HepG2 (cell line): ENCODE results near the gene MYH7B. TPM values are rescaled to one million over a fixed set of nuclear protein-coding genes. Genes with fewer than 3 reads are reported as not detected.

ENCODE experiments used
- AHR ChIP-seq: IDR thresholded peaks from 2 replicates; pipeline ENCODE4 v1.6.1; 2018; ENCODE audit warnings: missing genetic modification reagents, missing compliant biosample characterization
- ARID3A ChIP-seq: IDR thresholded peaks from 2 replicates; pipeline ENCODE4 v1.6.1; 2012; ENCODE audit warnings: low read depth, low read length, improper control_type of control experiment
- ARNTL ChIP-seq: sonication (generic); formaldehyde crosslinking; IDR thresholded peaks from 2 replicates; pipeline ENCODE4 v1.4.0; 2020; ENCODE audit warnings: mild to moderate bottlenecking, missing genetic modification reagents
- CC2D1A ChIP-seq: sonication (generic); formaldehyde crosslinking; IDR thresholded peaks from 2 replicates; pipeline ENCODE4 v1.8.1; 2023; ENCODE audit warnings: mild to moderate bottlenecking, missing genetic modification reagents
- ETV5 ChIP-seq: IDR thresholded peaks from 2 replicates; pipeline ENCODE4 v1.6.1; 2018; ENCODE audit warnings: missing biosample characterization, missing genetic modification reagents, inconsistent platforms, borderline replicate concordance
- FOSL1 ChIP-seq: sonication (generic); formaldehyde crosslinking; IDR thresholded peaks from 2 replicates; pipeline ENCODE4 v1.9.0; 2021; ENCODE audit warnings: missing genetic modification reagents, borderline replicate concordance
- GATAD2A ChIP-seq: IDR thresholded peaks from 2 replicates; pipeline ENCODE4 v1.6.1; 2016
- JUNB ChIP-seq: sonication (generic); formaldehyde crosslinking; IDR thresholded peaks from 2 replicates; pipeline ENCODE4 v1.8.0; 2022; ENCODE audit warnings: missing genetic modification reagents, mild to moderate bottlenecking, borderline replicate concordance
- KDM1A ChIP-seq: IDR thresholded peaks from 2 replicates; pipeline ENCODE4 v1.6.1; 2016; ENCODE audit warnings: missing compliant biosample characterization
- PHF21A ChIP-seq: sonication (generic); formaldehyde crosslinking; IDR thresholded peaks from 2 replicates; pipeline ENCODE4 v1.5.0; 2020; ENCODE audit warnings: mild to moderate bottlenecking, missing genetic modification reagents
- POLR2AphosphoS5 ChIP-seq: IDR thresholded peaks from 2 replicates; pipeline ENCODE4 v1.6.1; 2012; ENCODE audit warnings: low read depth, low read length
- RARA ChIP-seq: IDR thresholded peaks from 2 replicates; pipeline ENCODE4 v1.6.1; 2016; ENCODE audit warnings: missing genetic modification reagents, missing compliant biosample characterization
- SOX13 ChIP-seq, 3 experiments: fragments of 450-650 bp in 1 of 3; sonication (generic) in 1 of 3; formaldehyde crosslinking in 1 of 3; IDR thresholded peaks in 2 of 3; conservative IDR thresholded peaks in 1 of 3; 2 replicates each; pipeline versions ENCODE4 v1.5.0 to v1.6.1; 2016 to 2020; ENCODE audit warnings: antibody characterized with exemption in 1 of 3, mild to moderate bottlenecking in 1 of 3, missing compliant biosample characterization in 1 of 3, missing genetic modification reagents in 1 of 3, moderate library complexity in 1 of 3
- TIGD3 ChIP-seq: sonication (generic); formaldehyde crosslinking; IDR thresholded peaks from 2 replicates; pipeline ENCODE4 v1.5.1; 2020; ENCODE audit warnings: mild to moderate bottlenecking, missing genetic modification reagents, borderline replicate concordance
- ZNF225 ChIP-seq: sonication (generic); formaldehyde crosslinking; IDR thresholded peaks from 2 replicates; pipeline ENCODE4 v1.4.0; 2020; ENCODE audit warnings: mild to moderate bottlenecking, missing genetic modification reagents
- ZNF431 ChIP-seq: sonication (generic); formaldehyde crosslinking; IDR thresholded peaks from 2 replicates; pipeline ENCODE4 v1.9.0; 2022; ENCODE audit warnings: missing genetic modification reagents, low read depth, mild to moderate bottlenecking, borderline replicate concordance
- ZNF501 ChIP-seq: sonication (generic); formaldehyde crosslinking; IDR thresholded peaks from 2 replicates; pipeline ENCODE4 v1.5.1; 2020; ENCODE audit warnings: mild to moderate bottlenecking, moderate library complexity, missing genetic modification reagents
- ZNF549 ChIP-seq: sonication (generic); formaldehyde crosslinking; IDR thresholded peaks from 2 replicates; pipeline ENCODE4 v1.5.0; 2020; ENCODE audit warnings: missing genetic modification reagents
- ZNF598 ChIP-seq: sonication (generic); formaldehyde crosslinking; IDR thresholded peaks from 2 replicates; pipeline ENCODE4 v1.5.1; 2020; ENCODE audit warnings: mild to moderate bottlenecking, missing genetic modification reagents, borderline replicate concordance
- ZNF607 ChIP-seq: sonication (generic); formaldehyde crosslinking; IDR thresholded peaks from 2 replicates; pipeline ENCODE4 v1.5.1; 2020; ENCODE audit warnings: missing genetic modification reagents, mild to moderate bottlenecking, borderline replicate concordance
- polyA plus RNA-seq, 8 experiments: library from polyadenylated mRNA; depleted of rRNA in 3 of 8; stranded (reverse) in 7 of 8; unstranded in 1 of 8; fragments of >200 nt; fragmentation: Illumina TruSeq in 4 of 8; extraction: Trizol in 4 of 8; gene quantifications; 2 replicates each; pipeline versions ENCODE4 v1.2.1 to v1.2.3, GENCODE V29; 2011 to 2016; ENCODE audit warnings: low read depth in 4 of 8, missing spikeins in 1 of 8, mixed read lengths in 1 of 8; ENCODE audit not compliant: insufficient read depth in 1 of 8
- total RNA-seq, 5 experiments: library from RNA; depleted of rRNA; stranded (reverse); fragments of >200 nt; fragmentation: Illumina TruSeq; extraction: Trizol; gene quantifications; 2 replicates each; pipeline ENCODE4 v1.2.3, GENCODE V29; 2016; ENCODE audit warnings: low read depth in 1 of 5
- TF ChIP-seq, protein P1 (sequence below): sonication (generic); formaldehyde crosslinking; IDR thresholded peaks from 2 replicates; pipeline ENCODE4 v1.5.0; 2020; ENCODE audit warnings: missing genetic modification reagents
- TF ChIP-seq, protein P2 (sequence below): sonication (generic); formaldehyde crosslinking; IDR thresholded peaks from 2 replicates; pipeline ENCODE4 v1.8.1; 2022; ENCODE audit warnings: low read depth, mild to moderate bottlenecking, missing genetic modification reagents

MYH7B gene
- total and polyA plus RNA-seq, 2 of the 13 experiments (the other 11 are each of a cell fraction or from before 2014, with no cell fraction given), result 0.05 to 0.20 TPM

DNA sequence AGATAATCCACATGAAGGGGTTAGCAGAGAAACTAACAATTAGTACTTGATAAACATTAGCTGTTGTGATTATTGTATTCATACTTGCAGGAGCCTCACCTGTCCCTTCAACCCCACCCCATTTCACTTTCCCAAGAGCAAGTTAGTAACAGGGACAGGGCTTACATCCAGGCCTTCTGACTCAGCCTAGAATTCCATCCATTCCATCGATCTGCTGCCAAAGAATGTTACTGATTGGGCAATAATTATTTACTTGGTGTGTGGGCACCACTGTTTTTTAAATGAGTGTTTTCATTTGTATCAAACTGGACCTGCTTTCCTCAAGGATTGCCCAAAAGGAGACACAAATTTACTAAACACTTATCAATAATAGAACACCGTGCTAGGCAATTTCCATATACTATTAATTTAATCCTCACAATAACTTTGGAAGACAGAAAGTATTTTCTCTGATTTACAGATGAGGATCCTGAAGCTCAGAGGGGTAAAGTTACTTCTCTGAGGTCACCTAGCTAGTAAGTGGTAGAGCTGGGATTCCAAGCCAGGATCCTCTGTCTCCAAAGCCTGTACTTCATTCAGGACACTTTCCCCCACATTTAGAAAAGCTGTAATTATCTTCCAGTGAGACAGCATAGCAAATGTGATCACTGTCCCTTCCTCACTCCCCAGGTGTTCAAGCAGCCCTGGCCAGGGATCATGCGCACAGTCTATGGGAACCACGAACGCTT is 32.9 kb upstream of the MYH7B start (continued):
- TF ChIP-seq ARID3A (peak; percentile 69; the same call in 1 of the 2 replicates), ARNTL (CRISPR knock-in tag) (no peak), JUNB (CRISPR knock-in tag) (no peak), RARA (CRISPR knock-in tag) (0 out of 2 replicates have a peak, but pooled peaks have one; percentile 16), ZNF225 (no peak), FOSL1 (no peak), ZNF549 (no peak), POLR2AphosphoS5 (no peak), TIGD3 (CRISPR knock-in tag) (no peak), ZNF501 (CRISPR knock-in tag) (no peak), ZNF598 (CRISPR knock-in tag) (no peak), GATAD2A (CRISPR knock-in tag) (0 out of 2 replicates have a peak, but pooled peaks have one; percentile 43), AHR (no peak), ZNF607 (CRISPR knock-in tag) (no peak), PHF21A (CRISPR knock-in tag) (no peak), ETV5 (CRISPR knock-in tag) (no peak), ZNF431 (CRISPR knock-in tag) (no peak), KDM1A (CRISPR knock-in tag) (no peak), CC2D1A (CRISPR knock-in tag) (no peak), SOX13 (IDR thresholded peaks at IDR 0.05) (no peak), SOX13 (CRISPR knock-in tag; conservative IDR thresholded peaks at IDR 0.05 in 1 of 2, IDR thresholded peaks at IDR 0.05 in 1 of 2) (peak in 1 of 2 experiments; percentile 26; a peak in 1 of 4 replicates)
- TF ChIP-seq, protein P1, sequence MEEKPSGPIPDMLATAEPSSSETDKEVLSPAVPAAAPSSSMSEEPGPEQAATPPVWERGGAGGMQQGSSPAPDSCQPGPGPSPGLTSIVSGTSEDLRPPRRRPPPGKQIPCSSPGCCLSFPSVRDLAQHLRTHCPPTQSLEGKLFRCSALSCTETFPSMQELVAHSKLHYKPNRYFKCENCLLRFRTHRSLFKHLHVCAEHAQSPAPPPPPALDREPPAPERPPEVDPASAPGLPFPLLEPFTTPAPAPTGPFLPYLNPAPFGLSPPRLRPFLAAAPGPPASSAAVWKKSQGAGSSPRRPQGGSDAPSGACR, result 0 out of 2 replicates have a peak, but pooled peaks have one; percentile 39
- TF ChIP-seq, protein P2, sequence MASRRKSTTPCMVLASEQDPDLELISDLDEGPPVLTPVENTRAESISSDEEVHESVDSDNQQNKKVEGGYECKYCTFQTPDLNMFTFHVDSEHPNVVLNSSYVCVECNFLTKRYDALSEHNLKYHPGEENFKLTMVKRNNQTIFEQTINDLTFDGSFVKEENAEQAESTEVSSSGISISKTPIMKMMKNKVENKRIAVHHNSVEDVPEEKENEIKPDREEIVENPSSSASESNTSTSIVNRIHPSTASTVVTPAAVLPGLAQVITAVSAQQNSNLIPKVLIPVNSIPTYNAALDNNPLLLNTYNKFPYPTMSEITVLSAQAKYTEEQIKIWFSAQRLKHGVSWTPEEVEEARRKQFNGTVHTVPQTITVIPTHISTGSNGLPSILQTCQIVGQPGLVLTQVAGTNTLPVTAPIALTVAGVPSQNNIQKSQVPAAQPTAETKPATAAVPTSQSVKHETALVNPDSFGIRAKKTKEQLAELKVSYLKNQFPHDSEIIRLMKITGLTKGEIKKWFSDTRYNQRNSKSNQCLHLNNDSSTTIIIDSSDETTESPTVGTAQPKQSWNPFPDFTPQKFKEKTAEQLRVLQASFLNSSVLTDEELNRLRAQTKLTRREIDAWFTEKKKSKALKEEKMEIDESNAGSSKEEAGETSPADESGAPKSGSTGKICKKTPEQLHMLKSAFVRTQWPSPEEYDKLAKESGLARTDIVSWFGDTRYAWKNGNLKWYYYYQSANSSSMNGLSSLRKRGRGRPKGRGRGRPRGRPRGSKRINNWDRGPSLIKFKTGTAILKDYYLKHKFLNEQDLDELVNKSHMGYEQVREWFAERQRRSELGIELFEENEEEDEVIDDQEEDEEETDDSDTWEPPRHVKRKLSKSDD (CRISPR knock-in tag), result no peak
